Panc1 (cell line): ENCODE data around the gene P2RX3. TPM values are rescaled to one million over a fixed set of nuclear protein-coding genes. Genes with fewer than 3 reads are reported as not detected.

Experiments used
- ATAC-seq: fragments of 200-7000 bp; cut with Tn5 transposase; 2 replicates; pipeline ENCODE4 v1.9.1; 2020; ENCODE audit warnings: mild to moderate bottlenecking, moderate library complexity
- BruUV-seq: library from RNA; stranded (reverse); fragments of 400-500 nt; replicated peaks from 2 replicates; lab custom pipeline; 2021; lab: Mats Ljungman, UMichigan
- CTCF ChIA-PET: fragments of 300-600 bp; sonication (Branson Sonifier 250); formaldehyde crosslinking; loops from one replicate; lab custom pipeline; 2022; ENCODE audit warnings: antibody characterized with exemption; lab: Charles Lee
- POLR2A ChIA-PET: fragments of 300-600 bp; sonication (Branson Sonifier 250); formaldehyde crosslinking; loops from one replicate; lab custom pipeline; 2022; ENCODE audit warnings: antibody characterized with exemption; lab: Charles Lee
- DNase-seq: peaks from one replicate; pipeline ENCODE4 v3.0.0-alpha.2; 2010; ENCODE audit warnings: low read depth, low spot score
- H3K27ac ChIP-seq: 2 replicates; pipeline ENCODE4 v1.5.1; 2011; ENCODE audit warnings: mild to moderate bottlenecking, low read length, inconsistent platforms
- H3K27me3 ChIP-seq: fragments of 200-500 bp; sonication (Bioruptor generic); 2 replicates; pipeline ENCODE4 v1.6.0; 2014; ENCODE audit warnings: low read length, inconsistent platforms; ENCODE audit not compliant: control insufficient read depth, insufficient read depth
- H3K36me3 ChIP-seq: fragments of 200-500 bp; sonication (Bioruptor generic); 2 replicates; pipeline ENCODE4 v1.5.1; 2014; ENCODE audit warnings: inconsistent platforms, mild to moderate bottlenecking, low read length, moderate library complexity; ENCODE audit not compliant: control insufficient read depth, insufficient read depth
- H3K4me1 ChIP-seq: 2 replicates; pipeline ENCODE4 v1.5.1; 2011; ENCODE audit warnings: inconsistent platforms, mild to moderate bottlenecking, low read length, moderate library complexity; ENCODE audit not compliant: control insufficient read depth, insufficient read depth
- H3K4me3 ChIP-seq, 2 experiments: 2 replicates each; pipeline ENCODE4 v1.5.1; 2011 to 2012; ENCODE audit warnings: low read depth in 2 of 2, low read length in 2 of 2, mild to moderate bottlenecking in 2 of 2, inconsistent platforms in 1 of 2, moderate library complexity in 1 of 2
- H3K9me3 ChIP-seq: fragments of 200-500 bp; sonication (Bioruptor generic); 2 replicates; pipeline ENCODE4 v1.5.1; 2014; ENCODE audit warnings: low read depth, mild to moderate bottlenecking, inconsistent platforms, low read length, moderate library complexity; ENCODE audit not compliant: control insufficient read depth, insufficient read depth
- CTCF ChIP-seq: fragments of 450-650 bp; IDR thresholded peaks from 2 replicates; pipeline ENCODE4 v1.5.1; 2017; ENCODE audit warnings: mild to moderate bottlenecking
- POLR2AphosphoS5 ChIP-seq: IDR thresholded peaks from 2 replicates; pipeline ENCODE4 v1.6.1; 2012; ENCODE audit warnings: mild to moderate bottlenecking, low read depth, low read length, moderate library complexity
- REST ChIP-seq, 2 experiments: IDR thresholded peaks; 2 replicates each; pipeline ENCODE4 v1.6.1; 2011 to 2012; ENCODE audit warnings: low read depth in 2 of 2, control low read depth in 1 of 2, low read length in 1 of 2, mild to moderate bottlenecking in 1 of 2, moderate library complexity in 1 of 2; ENCODE audit not compliant: insufficient read depth in 1 of 2
- SIN3A ChIP-seq: IDR thresholded peaks from 2 replicates; pipeline ENCODE4 v1.6.1; 2012; ENCODE audit warnings: low read depth, mild to moderate bottlenecking, low read length, moderate library complexity, borderline replicate concordance; ENCODE audit not compliant: insufficient read depth
- TCF7L2 ChIP-seq: IDR thresholded peaks from 2 replicates; pipeline ENCODE4 v1.6.1; 2011; ENCODE audit warnings: mild to moderate bottlenecking, low read depth, low read length, inconsistent platforms
- in situ Hi-C: cut with HindIII; loops from 2 replicates; pipeline ENCODE4 v1.10.0; 2016; ENCODE audit warnings: low sequenced_read_pairs, low pct_unique_long_range_greater_than_20kb
- intact Hi-C: fragments of 100-400 bp; cut with micrococcal nuclease; formaldehyde crosslinking; loops from one replicate; pipeline ENCODE4 v1.10.0; 2022; ENCODE audit not compliant: unreplicated experiment
- total RNA-seq: library from RNA; stranded (reverse); gene quantifications from one replicate; pipeline ENCODE4 v1.2.1, GENCODE V29; 2021; ENCODE audit not compliant: unreplicated experiment

P2RX3 gene
- total RNA-seq, 1 experiment from 2014 or later: not detected

GRCh38 chr11:57407941-57408475 is 69.9 kb downstream of the P2RX3 start:
- intact Hi-C loops: no loop called here
- Histone ChIP-seq H3K4me1 (no peaks in the 10 kb centered on the region), H3K9me3 (no peaks in the 10 kb centered on the region), H3K27ac (no peak overlapping the region), H3K36me3 (no peaks in the 10 kb centered on the region), H3K4me3 (no peak overlapping the region), H3K27me3 (no peaks in the 10 kb centered on the region)
- DNase-seq: no peak
- TF ChIP-seq CTCF: no peak
- no peak for TF ChIP-seq SIN3A
- no peak for TF ChIP-seq TCF7L2
- no peak for TF ChIP-seq POLR2AphosphoS5
- no peak for TF ChIP-seq REST (IDR thresholded peaks at IDR 0.05; ENCODE audit: insufficient read depth in 1 of 2, low read depth in 2 of 2, low read length in 1 of 2)
- in situ Hi-C loops: no loop called here
- CTCF ChIA-PET: no interaction called here
- no TSS peak for BruUV-seq
- ATAC-seq: no peak
- POLR2A ChIA-PET: no interaction called here

- Histone ChIP-seq H3K4me1 (no peaks in the 10 kb centered on the region), H3K9me3 (no peaks in the 10 kb centered on the region), H3K36me3 (no peaks in the 10 kb centered on the region), H3K27me3 (no peaks in the 10 kb centered on the region), H3K27ac (no peak overlapping the region), H3K4me3 (no peak overlapping the region)
- ChIA-PET POLR2A (no interaction called here), CTCF (no interaction called here)
- DNase-seq (no peak), ATAC-seq (no peak)
- in situ Hi-C loops: no loop called here
- BruUV-seq: no TSS peak
- intact Hi-C loops: no loop called here
- TF ChIP-seq TCF7L2: no peak
- no peak for TF ChIP-seq SIN3A
- TF ChIP-seq CTCF: no peak
- TF ChIP-seq POLR2AphosphoS5: no peak
- TF ChIP-seq REST (IDR thresholded peaks at IDR 0.05; ENCODE audit: insufficient read depth in 1 of 2, low read depth in 2 of 2, low read length in 1 of 2): no peak
Measured at GRCh38 chr11:57408771-57409170, 70.6 kb downstream of the P2RX3 start.
